IPS-18a (cell line): ENCODE results near the gene GPR137B.

ENCODE experiments used
- H3K27ac ChIP-seq: one replicate; pipeline ENCODE4 v1.5.1; 2013; ENCODE audit warnings: low read length
- H3K27me3 ChIP-seq: one replicate; pipeline ENCODE4 v1.6.1; 2013; ENCODE audit warnings: mild to moderate bottlenecking, low read length; ENCODE audit not compliant: control insufficient read depth, insufficient read depth
- H3K36me3 ChIP-seq: one replicate; pipeline ENCODE4 v1.6.1; 2013; ENCODE audit warnings: low read depth, low read length; ENCODE audit not compliant: control insufficient read depth
- H3K4me1 ChIP-seq: one replicate; pipeline ENCODE4 v1.6.1; 2013; ENCODE audit warnings: low read depth, low read length; ENCODE audit not compliant: control insufficient read depth
- H3K4me3 ChIP-seq: one replicate; pipeline ENCODE4 v1.5.1; 2013; ENCODE audit warnings: low read length
- H3K9ac ChIP-seq: one replicate; pipeline ENCODE4 v1.6.1; 2013; ENCODE audit warnings: mild to moderate bottlenecking, low read length, moderate library complexity
- H3K9me3 ChIP-seq: one replicate; pipeline ENCODE4 v1.6.1; 2013; ENCODE audit warnings: low read depth, low read length; ENCODE audit not compliant: control insufficient read depth

The GPR137B gene

GRCh38 chr1:236149003-236149595 is 6.8 kb downstream of the GPR137B start:
- no peaks in the 10 kb centered on the region for H3K9me3 ChIP-seq
- no peak overlapping the region for H3K4me3 ChIP-seq
- H3K4me1 ChIP-seq: peaks cover 7% of the 10 kb centered on the region
- peaks cover 9% of the 10 kb centered on the region for H3K27me3 ChIP-seq
- H3K27ac ChIP-seq: no peak overlapping the region
- H3K36me3 ChIP-seq: no peaks in the 10 kb centered on the region
- no peak overlapping the region for H3K9ac ChIP-seq

GRCh38 chr1:236149696-236150228 is 7.4 kb downstream of the GPR137B start:
- no peak overlapping the region for H3K27ac ChIP-seq
- peaks cover 3% of the 10 kb centered on the region for H3K4me1 ChIP-seq
- no peak overlapping the region for H3K9ac ChIP-seq

GRCh38 chr1:236150311-236150955 is 8.1 kb downstream of the GPR137B start:
- Histone ChIP-seq H3K36me3 (no peaks in the 10 kb centered on the region), H3K4me3 (no peak overlapping the region), H3K4me1 (no peaks in the 10 kb centered on the region), H3K27me3 (no peaks in the 10 kb centered on the region), H3K9me3 (no peaks in the 10 kb centered on the region), H3K27ac (no peak overlapping the region), H3K9ac (no peak overlapping the region)

More at GRCh38 chr1:236149696-236150228, 7.4 kb downstream of the GPR137B start:
- Histone ChIP-seq H3K36me3 (no peaks in the 10 kb centered on the region), H3K4me3 (no peak overlapping the region), H3K9me3 (no peaks in the 10 kb centered on the region), H3K27me3 (peaks cover 3% of the 10 kb centered on the region)

GRCh38 chr1:236150986-236151385 is 8.6 kb downstream of the GPR137B start:
- H3K27ac ChIP-seq: no peak overlapping the region
- H3K36me3 ChIP-seq: no peaks in the 10 kb centered on the region
- no peaks in the 10 kb centered on the region for H3K9me3 ChIP-seq
- H3K4me1 ChIP-seq: no peaks in the 10 kb centered on the region
- no peak overlapping the region for H3K4me3 ChIP-seq
- no peaks in the 10 kb centered on the region for H3K27me3 ChIP-seq
- H3K9ac ChIP-seq: no peak overlapping the region

GRCh38 chr1:236151739-236152424 is 9.5 kb downstream of the GPR137B start:
- H3K27me3 ChIP-seq: no peaks in the 10 kb centered on the region
- no peak overlapping the region for H3K4me3 ChIP-seq
- no peaks in the 10 kb centered on the region for H3K36me3 ChIP-seq
- no peaks in the 10 kb centered on the region for H3K9me3 ChIP-seq
- no peak overlapping the region for H3K9ac ChIP-seq
- no peak overlapping the region for H3K27ac ChIP-seq
- no peaks in the 10 kb centered on the region for H3K4me1 ChIP-seq

- Histone ChIP-seq H3K9ac (no peak overlapping the region), H3K27ac (no peak overlapping the region), H3K4me3 (no peak overlapping the region), H3K4me1 (no peaks in the 10 kb centered on the region), H3K36me3 (no peaks in the 10 kb centered on the region), H3K9me3 (no peaks in the 10 kb centered on the region), H3K27me3 (no peaks in the 10 kb centered on the region)
Observed at GRCh38 chr1:236154126-236154525, 11.8 kb downstream of the GPR137B start.

GRCh38 chr1:236154671-236155398 is 12.5 kb downstream of the GPR137B start:
- Histone ChIP-seq H3K27me3 (no peaks in the 10 kb centered on the region), H3K9ac (no peak overlapping the region), H3K27ac (no peak overlapping the region), H3K36me3 (no peaks in the 10 kb centered on the region), H3K4me1 (no peaks in the 10 kb centered on the region), H3K4me3 (no peak overlapping the region), H3K9me3 (no peaks in the 10 kb centered on the region)

GRCh38 chr1:236155399-236155767 is 13.0 kb downstream of the GPR137B start:
- Histone ChIP-seq H3K36me3 (no peaks in the 10 kb centered on the region), H3K9me3 (no peaks in the 10 kb centered on the region), H3K4me1 (no peaks in the 10 kb centered on the region), H3K9ac (no peak overlapping the region), H3K4me3 (no peak overlapping the region), H3K27me3 (no peaks in the 10 kb centered on the region), H3K27ac (no peak overlapping the region)

- Histone ChIP-seq H3K27ac (no peak overlapping the region), H3K9ac (no peak overlapping the region), H3K4me3 (no peak overlapping the region), H3K27me3 (no peaks in the 10 kb centered on the region), H3K36me3 (no peaks in the 10 kb centered on the region), H3K4me1 (no peaks in the 10 kb centered on the region), H3K9me3 (no peaks in the 10 kb centered on the region)
Observed at GRCh38 chr1:236155841-236156503, 13.6 kb downstream of the GPR137B start.

GRCh38 chr1:236156512-236157208 is 14.3 kb downstream of the GPR137B start:
- no peaks in the 10 kb centered on the region for H3K36me3 ChIP-seq
- H3K9me3 ChIP-seq: no peaks in the 10 kb centered on the region
- H3K9ac ChIP-seq: no peak overlapping the region
- H3K4me3 ChIP-seq: no peak overlapping the region
- no peak overlapping the region for H3K27ac ChIP-seq
- no peaks in the 10 kb centered on the region for H3K4me1 ChIP-seq
- no peaks in the 10 kb centered on the region for H3K27me3 ChIP-seq
